Fibroblast of skin of abdomen (primary cell): Measurements from ENCODE around the gene SLC19A1.

Experiments used
- DNase-seq: peaks from one replicate; pipeline ENCODE4 v3.0.0-alpha.2; 2013

The SLC19A1 gene

DNA sequence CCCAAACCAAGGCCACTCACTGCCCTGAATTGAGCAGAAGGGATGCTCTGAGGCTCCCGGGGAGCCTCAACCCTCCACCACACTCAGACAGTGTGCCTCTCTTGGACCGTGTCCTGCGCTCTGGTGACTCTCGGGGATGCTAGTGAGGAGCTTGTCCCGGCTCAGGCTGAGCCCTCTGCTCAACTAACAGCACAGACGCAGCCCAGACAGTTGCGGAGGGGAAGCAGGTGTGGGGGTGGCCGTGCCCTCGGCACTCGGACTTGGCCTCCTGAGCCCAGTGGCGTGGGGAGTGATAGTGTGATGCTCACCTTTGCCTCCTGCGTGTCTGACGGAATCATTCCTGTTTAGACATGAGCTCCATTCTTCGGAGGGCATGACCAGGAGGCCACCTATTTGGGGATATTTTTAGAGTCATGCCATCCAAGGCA, 15.4 kb upstream of the SLC19A1 start:
- DNase-seq, result no peak

DNA sequence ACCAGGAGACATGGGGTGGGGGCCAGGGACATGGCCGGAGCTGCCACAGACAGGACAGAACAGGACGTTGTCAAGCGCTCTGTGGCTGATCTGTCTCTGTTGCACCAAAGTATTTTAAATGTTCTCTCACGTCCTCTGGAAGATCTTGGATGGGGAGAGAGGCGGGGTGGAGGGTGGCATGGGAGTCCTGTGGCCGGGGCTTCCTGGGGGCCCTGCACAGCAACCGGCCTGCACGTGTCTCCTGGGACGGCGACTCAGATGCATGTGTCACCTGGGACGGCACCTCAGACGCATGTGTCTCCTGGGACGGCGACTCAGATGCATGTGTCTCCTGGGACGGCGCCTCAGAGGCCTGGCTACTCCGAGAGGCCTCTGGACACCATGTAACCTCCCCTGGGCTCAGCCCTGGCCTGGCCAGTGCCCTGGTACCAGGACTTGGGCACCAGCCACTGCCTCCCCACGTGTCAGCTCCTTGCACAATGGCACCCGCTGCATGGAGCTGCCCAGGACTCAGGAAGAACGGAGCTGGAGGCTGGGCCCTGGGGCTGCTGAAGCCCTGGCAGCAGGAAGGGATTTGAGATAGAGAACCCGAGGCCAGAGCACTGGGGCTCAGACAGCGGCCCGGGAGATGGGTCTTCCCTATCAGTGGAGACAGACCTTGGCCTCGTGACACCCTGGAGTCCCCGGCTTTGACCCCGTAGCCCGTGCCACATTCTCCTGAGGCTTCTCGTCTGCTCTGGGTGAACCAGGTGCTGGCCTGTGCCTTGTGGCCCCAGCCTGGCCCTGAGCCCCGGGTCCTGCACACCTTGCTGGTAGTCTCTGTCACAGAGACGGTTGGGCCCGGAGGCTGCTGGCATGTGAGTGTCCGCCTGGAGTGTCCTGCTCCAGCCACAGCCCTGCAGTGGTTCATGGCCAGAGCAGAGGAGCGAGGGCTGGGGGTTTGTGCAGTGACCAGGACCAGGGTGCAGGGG, 14.7 kb upstream of the SLC19A1 start:
- no peak for DNase-seq

DNA sequence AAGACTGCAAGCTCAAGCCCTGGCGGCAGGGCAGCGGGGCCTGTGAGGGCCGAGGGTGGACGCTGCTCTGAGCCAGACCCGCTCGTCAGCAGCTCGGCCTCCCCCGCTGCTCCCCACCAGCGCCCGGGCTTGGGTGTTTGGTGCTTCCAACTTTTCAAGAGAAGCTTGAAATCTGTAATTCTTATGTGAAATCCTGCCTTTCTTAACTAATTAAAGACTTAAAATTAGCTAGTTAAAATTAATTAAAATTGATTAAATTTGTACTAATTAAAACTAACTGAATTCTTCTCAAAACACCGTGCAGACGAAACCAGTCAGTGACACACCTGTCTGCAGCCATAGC, 14.0 kb upstream of the SLC19A1 start:
- DNase-seq, result no peak

DNA sequence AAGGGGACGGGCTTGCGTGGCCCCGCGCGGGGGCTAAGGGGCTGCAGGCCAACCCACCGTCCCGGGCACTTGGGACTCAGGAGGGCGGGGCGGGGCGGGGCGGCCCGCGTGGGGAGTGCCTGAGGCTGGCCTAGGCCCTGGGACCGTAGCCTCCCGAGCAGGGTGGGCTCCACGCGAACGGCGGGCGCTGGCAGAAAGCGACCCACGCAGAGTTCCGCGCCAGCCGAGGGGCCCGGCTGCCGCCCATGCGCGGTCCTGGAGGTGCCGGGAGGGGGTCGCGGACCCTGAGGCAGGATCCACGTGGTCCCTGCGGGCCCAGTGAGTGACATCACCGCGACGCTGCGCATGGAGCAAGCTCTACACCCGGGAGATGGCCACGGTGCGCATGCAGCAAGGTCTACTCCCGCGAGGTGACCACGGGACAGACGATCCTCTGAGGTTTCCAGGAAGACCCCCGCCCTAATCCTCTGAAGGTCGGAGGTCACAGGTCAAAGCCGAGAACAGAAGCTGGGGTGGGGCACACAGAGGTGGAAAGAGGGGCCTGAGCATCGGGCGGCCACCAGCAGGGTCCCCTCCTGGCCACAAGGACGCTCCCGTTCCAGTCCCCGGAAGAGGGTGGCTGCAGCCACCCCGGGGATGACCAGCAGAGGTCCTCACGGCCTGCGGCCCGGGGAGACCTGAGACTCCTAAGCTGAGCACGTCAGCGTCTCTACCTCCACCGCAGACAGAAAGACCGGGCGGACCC, 13.5 kb upstream of the SLC19A1 start:
- DNase-seq, result peak; percentile 80

DNA sequence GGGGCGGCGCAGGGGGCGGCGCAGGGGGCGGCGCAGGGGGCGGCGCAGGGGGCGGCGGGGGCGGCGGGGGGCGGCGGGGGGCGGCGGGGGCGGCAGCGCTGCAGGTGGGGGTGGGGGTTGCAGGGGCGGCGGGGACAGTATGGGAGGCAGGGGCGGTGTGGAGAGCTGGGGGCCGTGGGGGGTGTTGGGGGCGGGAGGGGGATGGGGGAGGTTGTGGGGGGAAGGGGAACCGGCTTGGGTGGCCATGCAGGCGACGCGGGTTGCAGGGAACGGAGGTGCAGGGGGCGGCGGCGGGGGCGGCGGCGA, 13.0 kb upstream of the SLC19A1 start:
- no peak for DNase-seq

DNA sequence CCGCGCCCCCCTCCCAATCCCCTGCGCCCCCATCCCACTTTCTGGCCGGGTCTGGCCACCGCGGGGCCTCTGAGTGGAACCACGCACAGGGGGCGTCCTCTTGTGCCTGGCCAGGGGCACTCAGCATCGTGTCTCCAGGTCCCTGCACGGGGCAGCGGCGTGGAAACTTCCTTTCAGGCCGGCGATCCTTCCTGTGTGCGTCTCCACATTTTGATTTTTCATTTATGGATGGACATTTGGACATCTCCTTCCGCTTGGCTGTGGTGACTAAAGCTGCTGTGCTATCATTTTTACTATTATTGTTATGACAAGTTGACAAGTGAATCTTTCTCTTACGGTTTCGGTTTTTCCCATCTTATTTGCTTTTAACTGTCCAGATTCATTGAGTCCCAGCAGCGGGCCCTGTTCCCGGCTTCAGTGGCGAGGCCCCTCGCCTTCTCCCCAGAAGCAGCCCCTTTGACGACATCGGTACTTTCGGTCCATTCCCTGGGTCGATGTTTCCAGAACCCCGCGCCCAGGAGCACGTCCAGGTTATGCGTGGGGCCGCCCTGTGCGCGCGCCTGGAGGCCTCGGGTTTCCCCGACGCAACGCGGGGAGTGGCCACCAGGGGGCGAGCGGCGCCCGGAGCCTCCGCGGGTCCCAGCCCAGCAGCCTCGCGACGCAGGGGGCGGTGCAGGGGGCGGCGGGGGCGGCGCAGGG, 12.4 kb upstream of the SLC19A1 start:
- DNase-seq, result peak; percentile 71

DNA sequence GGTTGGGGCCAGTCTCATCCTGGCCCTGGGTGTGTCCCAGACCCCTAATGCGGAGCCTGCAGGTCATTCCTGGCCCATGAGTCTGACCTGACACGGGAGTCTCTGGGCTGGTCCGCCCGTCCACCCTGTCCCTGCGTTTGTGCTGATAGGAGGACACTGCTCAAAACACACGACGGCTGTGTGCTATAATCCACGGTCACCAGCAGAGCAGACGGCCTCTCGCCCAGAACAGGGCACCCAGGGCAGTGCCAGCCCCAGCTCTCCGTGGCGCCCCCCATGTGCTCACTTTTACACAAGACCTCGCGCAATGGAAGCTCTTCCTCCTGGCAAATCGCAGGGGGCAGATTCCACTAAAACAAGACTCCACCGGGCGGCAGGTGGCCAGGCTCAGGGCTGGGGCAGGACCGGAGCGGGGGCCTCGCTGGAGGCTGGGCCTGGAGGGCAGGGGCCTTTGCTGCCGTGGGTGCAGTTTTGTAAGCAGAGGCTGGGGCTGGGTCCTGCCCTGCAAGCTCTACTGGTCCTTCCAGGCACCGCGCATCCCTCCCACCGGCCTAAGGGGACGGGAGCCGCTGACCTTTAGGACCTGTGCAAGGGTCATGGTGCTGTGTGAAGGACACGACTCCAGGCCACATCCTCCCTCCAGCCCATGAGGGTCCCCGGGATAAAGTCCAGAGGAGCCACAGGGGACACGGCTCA, 10.6 kb upstream of the SLC19A1 start:
- DNase-seq, result no peak

DNA sequence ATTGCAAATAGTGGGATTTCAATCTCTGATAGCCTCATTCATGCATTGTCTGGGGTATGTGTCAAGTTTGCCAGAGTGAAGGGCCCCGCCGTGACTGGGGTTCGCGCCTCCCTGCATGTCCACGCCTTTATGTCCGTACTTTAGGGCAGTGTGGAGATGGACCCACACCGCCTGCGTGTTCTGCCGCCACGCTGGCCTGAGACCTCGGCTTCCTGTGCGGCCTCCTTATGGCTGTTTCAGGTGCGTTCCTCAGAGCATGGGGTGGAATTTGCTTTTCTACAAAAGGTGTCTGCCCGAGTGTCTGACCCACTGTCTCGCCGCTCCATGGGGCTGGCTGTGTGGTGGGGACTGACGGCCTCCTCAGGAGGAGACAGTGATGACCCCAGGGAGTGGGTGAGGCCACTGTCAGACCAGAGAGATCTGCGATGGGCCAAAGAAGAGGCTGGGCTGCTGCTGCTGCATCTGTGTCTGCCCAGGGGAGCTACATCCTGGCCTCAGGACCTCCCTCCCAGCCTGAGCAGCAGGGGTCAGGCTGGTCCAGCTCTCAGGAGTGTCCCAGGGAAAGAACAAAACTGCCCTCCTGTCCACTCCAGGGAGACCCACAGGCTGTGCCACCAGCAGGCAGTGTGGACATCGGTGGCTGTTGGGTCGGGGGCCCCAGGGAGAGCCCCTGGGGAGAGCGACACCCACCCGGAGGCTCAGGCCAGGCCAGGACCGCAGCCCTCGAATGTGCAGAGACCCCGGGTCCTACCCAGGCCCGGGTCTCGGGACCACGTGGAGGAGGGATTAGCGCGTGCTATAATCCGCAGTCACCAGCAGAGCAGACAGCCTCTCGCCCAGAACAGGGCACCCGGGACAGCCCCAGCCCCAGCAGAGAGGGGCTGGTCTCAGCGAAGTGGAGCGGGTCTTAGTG, 9.8 kb upstream of the SLC19A1 start:
- no peak for DNase-seq

DNA sequence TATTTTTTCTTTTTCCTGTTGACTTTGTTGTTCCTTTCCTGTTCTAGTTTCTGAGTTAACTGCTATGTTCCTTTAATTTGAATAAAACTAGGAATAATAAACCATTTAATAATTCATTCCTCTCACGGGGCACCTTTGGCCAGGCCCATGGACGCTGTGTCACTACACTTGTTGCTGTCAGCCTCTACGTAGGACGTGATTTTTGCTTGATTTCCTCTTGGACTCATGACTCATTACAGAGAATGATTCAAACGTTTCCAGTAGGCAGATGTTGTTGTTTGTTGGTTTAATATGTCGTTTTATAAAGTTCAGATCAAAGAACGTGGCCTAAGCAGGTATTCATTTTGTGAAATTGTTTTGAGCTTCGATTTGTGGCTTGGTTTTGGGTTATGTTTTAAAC, 9.1 kb upstream of the SLC19A1 start:
- peak; percentile 44 for DNase-seq

DNA sequence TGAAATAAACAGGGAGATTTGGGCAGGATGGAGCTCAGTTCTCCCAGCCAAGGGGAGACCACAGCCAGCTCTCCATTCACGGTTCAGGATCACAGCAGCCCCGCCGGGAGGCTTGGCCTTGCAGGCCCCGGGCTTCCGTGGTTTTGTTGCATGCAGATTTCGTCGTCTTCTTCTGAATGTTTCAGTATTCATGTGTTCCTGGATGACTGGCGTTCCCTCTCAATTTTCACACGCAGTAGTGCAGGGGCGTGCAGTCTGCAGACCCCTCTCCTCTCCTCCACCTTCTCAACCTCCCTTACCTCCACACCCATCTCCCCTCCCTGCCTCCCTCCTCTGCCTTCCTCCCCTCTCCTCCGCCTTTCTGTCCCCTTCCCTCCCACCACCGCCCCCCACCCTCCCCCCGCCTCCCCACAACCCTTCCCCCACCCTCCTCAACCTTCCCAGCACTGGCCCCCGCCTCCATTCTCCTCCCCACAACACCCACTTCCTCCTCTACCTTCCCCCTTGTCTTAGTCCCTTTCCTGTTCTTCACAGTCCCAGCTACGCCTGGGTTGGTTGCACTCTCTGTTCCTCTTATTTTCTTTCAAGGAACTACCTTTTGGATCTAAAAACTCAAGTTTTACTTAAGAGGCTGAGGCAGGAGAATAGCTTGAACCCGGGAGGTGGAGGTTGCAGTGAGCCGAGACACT, 8.4 kb upstream of the SLC19A1 start:
- peak; percentile 23 for DNase-seq

DNA sequence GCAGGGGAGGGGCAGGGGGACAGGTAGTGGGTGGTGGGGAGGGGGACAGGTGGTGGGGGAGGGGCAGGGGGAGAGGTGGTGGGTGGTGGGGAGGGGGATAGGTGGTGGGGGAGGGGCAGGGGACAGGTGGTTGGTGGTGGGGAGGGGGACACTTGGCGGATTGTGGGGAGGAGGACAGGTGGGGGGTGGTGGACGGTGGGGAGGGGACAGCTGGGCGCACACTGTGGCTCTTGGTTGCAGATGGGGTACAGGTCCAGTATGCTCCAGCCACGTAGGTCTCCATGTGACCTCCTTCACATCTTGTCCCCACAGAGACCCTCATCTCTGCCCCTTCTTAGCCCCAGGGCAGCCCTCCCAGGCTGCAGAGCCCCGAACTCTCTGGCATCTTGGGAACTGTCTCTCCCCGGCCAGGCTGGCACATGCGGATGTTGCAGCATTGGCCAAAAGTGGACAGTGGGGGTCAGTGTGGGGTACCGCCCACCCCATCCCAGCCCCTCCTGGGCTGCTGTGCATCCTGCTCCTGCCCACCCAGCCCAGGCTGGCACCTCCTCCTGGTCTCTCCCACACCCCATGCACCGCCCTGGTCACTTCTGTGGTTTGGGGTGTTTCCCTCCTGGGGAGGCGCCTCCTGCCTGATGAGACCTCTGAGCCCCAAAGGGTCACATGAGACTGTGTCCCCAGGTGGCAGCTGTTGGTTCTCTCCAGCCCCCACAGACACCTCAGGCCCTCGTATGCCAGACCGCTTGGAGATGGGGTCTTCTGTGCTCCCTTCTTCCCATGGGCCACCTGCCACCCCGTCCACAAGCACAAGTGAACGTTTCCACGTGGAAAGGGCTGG, 7.6 kb upstream of the SLC19A1 start:
- DNase-seq, result no peak

DNA sequence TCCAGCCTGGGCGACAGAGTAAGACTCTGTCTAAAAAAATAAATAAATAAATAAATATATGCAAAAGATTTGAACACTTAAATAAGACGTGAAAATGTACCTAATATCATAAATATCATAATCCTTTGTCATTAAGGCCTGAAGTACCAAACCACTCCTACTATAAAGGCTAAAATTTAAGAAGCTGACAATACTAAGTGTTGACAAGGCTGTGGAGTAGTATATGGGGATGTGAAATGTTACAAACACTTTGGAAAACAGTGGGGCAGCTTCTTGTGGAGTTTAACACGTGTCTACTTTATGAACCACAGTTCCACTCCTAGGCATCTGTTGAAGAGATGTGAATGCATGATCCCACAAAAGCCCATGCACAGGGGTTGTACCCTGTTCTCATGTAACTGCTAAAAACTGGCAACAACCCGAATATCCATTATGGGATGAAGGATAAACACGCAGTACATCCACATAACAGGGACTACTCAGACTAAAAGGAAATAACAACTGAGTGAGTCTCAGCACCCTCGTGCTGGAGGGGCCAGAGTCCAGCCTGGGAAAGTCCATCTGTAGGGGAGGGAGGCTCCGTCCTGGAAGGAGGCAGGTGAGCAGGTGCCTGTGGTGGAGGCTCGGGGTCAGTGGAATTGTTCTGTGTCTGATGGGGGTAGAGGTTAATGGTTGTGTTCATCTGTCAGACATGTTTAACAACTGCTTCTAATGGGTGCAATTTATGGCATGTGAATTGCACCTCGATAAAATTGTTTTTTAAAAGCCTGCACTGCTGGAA, 6.7 kb upstream of the SLC19A1 start:
- DNase-seq, result no peak

DNA sequence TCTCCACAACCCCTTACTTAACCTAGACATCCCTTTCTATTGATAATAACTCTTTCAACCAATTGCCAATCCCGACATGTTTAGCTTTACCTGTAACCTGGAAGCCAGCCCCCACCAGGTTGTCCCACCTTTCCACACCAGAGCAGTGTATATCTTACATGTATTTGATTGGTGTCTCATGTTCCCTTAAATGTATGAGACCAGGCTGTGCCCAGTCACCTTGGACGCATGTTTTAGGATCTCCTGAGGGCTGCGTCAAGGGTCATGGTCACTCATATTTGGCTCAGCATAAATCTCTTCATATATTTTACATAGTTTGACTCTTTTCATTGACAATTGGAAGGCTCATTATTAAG, 5.3 kb upstream of the SLC19A1 start:
- DNase-seq, result no peak

DNA sequence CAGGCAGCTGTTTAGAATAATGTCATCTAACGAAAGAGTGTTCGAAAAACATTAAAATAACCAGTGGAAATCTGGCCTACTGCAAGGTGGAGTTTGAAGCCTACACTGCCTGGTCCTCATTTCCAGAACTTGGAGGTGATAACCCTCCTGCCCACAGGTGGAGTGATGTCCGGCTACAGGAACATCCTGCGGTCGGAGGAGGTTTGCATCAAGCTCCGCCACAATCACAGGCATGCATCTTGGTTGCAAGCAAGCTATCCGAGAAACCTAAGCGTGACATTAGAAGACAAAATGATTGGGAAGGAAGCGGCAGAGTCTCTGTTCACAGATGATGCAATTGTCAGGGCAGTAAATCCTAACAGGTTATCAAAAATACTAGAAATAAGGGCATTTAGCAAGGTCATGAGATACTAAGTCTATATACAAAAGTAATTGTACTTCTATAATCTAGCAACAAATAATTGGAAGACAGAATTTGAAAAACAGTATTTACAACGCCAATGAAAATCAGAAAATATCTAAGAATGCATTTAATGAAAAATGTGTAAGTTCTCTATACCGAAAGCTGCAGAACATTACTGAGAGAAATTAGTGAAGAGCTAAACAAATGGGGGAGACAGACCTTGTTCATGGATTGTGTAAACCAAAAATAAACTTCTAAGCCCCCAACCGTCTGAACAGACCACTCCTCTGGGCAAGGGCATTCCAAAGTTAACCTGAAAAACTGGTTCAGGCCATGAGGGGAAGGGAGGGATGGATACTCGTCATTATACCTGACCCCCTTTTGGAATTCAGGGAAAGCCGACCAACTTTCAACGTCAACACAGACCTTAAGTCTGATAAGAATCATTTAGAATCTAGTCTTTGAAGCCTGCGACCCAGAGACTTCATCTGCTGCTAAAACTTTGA, 4.7 kb upstream of the SLC19A1 start:
- no peak for DNase-seq

DNA sequence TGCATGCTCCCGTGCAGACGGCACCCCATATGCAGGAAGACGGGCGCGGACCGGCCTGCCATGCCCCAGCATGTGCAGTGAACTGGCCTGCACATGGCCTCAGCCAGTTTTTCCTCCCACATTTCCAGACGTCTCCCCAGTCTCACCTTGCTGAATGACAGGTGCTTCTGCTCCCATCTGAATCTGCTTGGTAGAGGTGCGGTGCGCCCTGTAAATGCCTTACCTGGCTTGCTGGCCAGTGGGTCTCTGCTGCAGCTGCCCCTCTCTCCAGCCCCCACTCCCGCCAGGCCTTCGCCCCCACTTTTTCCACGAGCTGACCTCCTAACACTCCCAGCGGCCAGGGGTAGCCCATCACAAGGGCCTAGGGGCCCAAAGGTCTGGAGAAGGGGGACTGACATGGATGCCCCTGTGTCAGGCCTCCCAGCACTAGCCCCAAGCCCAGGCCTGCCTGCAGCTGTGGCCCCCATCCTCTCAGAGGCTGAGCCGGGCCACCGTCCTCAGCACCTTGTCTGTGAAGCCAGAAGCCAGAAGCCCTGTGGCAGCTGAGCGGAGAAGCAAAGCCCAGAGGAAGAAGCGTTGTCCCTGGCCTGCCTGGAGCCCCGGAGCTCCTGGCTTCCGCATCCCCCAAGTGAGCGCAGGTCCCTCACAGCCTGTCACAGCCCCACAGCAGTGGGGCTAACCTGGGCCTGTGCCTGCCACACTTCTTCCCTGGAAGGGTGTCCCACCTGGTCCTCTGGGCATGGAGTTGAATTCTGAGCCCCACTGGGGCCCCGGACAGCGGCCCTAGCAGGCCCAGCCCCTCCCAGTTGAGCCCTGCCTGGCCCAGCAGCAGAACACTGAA, 3.7 kb upstream of the SLC19A1 start:
- DNase-seq, result no peak

DNA sequence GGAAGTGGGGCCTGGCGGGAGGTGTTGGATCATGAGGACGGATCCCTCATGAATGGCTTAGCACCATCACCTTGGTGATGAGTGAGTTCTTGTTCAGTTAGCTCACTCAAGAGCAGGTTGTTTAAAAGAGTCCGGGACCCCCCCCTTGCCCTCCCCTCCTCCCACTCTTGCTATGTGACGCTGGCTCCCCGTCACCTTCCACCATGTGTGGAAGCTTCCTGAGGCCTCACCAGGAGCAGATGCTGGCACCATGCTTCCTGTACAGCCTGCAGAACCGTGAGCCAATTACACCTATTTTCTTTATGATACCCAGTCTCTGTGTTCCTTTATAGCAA, 3.0 kb upstream of the SLC19A1 start:
- DNase-seq, result no peak

DNA sequence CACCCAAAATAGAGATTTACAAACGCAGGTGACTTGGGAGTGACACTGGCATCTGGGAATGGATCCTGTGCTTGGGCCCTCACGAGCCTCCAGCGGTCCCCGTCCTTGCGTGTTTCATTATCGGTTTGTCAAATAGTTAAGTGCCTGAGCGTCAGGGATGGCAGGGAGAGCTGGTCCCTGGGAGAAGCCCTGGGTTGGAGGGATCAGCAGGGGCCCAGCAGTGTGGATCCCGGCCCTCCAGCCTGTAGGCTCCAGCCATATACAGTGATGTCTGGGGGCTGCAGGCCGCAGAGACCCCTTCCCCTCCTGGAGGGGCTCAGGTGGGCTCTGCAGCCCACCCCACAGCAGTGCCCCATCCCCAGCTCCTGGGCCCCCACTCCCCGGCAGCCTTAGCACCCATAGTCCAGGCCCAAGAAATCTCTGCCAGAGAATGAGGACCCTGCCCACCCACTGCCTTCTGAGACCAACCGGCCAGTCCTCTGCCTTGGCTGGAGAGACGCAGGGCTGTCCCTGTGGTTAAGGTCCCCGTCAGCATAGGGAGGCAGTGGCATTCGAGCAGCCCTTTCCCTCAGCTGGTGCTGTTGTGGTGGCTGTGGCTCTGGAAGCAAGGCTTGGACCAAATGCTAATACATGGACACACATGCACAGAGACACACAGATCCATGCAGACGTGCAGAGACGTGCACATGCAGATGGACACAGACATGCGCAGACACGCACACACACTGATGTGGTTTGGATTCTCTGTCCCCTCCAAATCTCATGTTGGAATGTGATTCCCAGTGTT, 2.4 kb upstream of the SLC19A1 start:
- no peak for DNase-seq
